ENCODE data around the gene ZNF358.
A peak's percentile ranks its signal among the peaks of the same experiment; 100 is the strongest.

ZNF358 gene

GRCh38 chr19:7500811-7501450, 15.0 kb upstream of the ZNF358 start:
- CTCF ChIA-PET, result no interaction called here
- DNase-seq (ENCODE audit: extremely low spot score), result peak; percentile 41
- POLR2A ChIA-PET, result no interaction called here
- no peak for TF ChIP-seq CTCF (IDR thresholded peaks at IDR 0.05; ENCODE audit: control extremely low read depth, extremely low read depth, low read depth, missing control alignments)

GRCh38 chr19:7502552-7502951, 13.4 kb upstream of the ZNF358 start:
- CTCF ChIA-PET, result no interaction called here
- TF ChIP-seq CTCF (IDR thresholded peaks at IDR 0.05; ENCODE audit: control extremely low read depth, extremely low read depth, low read depth, missing control alignments), result no peak
- POLR2A ChIA-PET, result no interaction called here
- DNase-seq (ENCODE audit: extremely low spot score), result no peak

GRCh38 chr19:7504684-7505083, 11.2 kb upstream of the ZNF358 start:
- TF ChIP-seq CTCF (IDR thresholded peaks at IDR 0.05; ENCODE audit: control extremely low read depth, extremely low read depth, low read depth, missing control alignments), result no peak
- ChIA-PET CTCF (no interaction called here), POLR2A (no interaction called here)
- DNase-seq (ENCODE audit: extremely low spot score), result no peak

- DNase-seq (ENCODE audit: extremely low spot score), result no peak
- TF ChIP-seq CTCF (IDR thresholded peaks at IDR 0.05; ENCODE audit: control extremely low read depth, extremely low read depth, low read depth, missing control alignments), result no peak
- ChIA-PET CTCF (interaction anchor here (0.9 to 1.2 kb wide), 2 partner anchors 8 to 11 kb away, joined by 3 read pairs; a partner anchor contains a TSS), POLR2A (no interaction called here)
These were observed 10.6 kb upstream of the ZNF358 start for GRCh38 chr19:7505288-7505681.

GRCh38 chr19:7505682-7506384, 10.1 kb upstream of the ZNF358 start:
- no peak for TF ChIP-seq CTCF (IDR thresholded peaks at IDR 0.05; ENCODE audit: control extremely low read depth, extremely low read depth, low read depth, missing control alignments)
- POLR2A ChIA-PET, result no interaction called here
- CTCF ChIA-PET, result interaction anchor here (0.9 to 1.5 kb wide), 3 partner anchors 9 to 11 kb away, joined by 3 to 4 read pairs (median 3); a partner anchor contains a TSS
- DNase-seq (ENCODE audit: extremely low spot score), result peak; percentile 75

GRCh38 chr19:7506385-7507328, 9.2 kb upstream of the ZNF358 start:
- POLR2A ChIA-PET, result interaction anchor here (0.6 kb wide), 1 partner anchor 18 kb away, joined by 4 read pairs; the partner anchor contains the start of gene PEX11G
- CTCF ChIA-PET, result interaction anchor here (1.2 to 1.5 kb wide), 2 partner anchors 11 to 12 kb away, joined by 3 to 4 read pairs; no protein-coding TSS in a partner anchor
- no peak for TF ChIP-seq CTCF (IDR thresholded peaks at IDR 0.05; ENCODE audit: control extremely low read depth, extremely low read depth, low read depth, missing control alignments)
- peak; percentile 66 for DNase-seq (ENCODE audit: extremely low spot score)
